SH-SY5Y (cell line): ENCODE measurements around the gene ALPK3.

Source experiments
- GATA2 ChIP-seq: IDR thresholded peaks from 2 replicates; pipeline ENCODE4 v1.6.1; 2011; ENCODE audit warnings: mild to moderate bottlenecking, low read depth, low read length
- GATA3 ChIP-seq: IDR thresholded peaks from 2 replicates; pipeline ENCODE4 v1.6.1; 2011; ENCODE audit warnings: low read depth, mild to moderate bottlenecking, low read length, moderate library complexity

DNA sequence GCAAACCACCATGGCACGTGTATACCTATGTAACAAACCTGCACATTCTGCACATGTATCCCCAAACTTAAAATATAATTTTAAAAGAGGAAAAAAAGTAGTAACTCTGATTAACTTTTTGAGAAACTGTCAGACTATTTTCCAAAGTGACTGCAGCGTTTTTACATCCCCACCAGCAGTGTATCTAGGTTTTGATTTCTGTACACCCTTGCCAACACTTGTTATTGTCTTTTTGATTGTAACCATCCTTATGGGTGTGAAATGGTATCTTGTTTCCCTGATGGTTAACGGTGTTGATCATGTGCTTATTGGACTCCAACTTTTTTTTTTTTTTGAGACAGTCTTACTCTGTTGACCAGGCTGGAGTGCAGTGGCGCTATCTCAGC, 23.0 kb upstream of the ALPK3 start:
- no peak for TF ChIP-seq GATA2
- no peak for TF ChIP-seq GATA3
